ENCODE measurements around the gene ZPBP.
"Not testable (repeated sequence)": the region's sequence is repeated elsewhere in the genome, so short reads cannot be mapped to it uniquely, and the experiment has no call there.

Gene ZPBP, protein sequence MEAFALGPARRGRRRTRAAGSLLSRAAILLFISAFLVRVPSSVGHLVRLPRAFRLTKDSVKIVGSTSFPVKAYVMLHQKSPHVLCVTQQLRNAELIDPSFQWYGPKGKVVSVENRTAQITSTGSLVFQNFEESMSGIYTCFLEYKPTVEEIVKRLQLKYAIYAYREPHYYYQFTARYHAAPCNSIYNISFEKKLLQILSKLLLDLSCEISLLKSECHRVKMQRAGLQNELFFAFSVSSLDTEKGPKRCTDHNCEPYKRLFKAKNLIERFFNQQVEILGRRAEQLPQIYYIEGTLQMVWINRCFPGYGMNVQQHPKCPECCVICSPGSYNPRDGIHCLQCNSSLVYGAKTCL

DNA sequence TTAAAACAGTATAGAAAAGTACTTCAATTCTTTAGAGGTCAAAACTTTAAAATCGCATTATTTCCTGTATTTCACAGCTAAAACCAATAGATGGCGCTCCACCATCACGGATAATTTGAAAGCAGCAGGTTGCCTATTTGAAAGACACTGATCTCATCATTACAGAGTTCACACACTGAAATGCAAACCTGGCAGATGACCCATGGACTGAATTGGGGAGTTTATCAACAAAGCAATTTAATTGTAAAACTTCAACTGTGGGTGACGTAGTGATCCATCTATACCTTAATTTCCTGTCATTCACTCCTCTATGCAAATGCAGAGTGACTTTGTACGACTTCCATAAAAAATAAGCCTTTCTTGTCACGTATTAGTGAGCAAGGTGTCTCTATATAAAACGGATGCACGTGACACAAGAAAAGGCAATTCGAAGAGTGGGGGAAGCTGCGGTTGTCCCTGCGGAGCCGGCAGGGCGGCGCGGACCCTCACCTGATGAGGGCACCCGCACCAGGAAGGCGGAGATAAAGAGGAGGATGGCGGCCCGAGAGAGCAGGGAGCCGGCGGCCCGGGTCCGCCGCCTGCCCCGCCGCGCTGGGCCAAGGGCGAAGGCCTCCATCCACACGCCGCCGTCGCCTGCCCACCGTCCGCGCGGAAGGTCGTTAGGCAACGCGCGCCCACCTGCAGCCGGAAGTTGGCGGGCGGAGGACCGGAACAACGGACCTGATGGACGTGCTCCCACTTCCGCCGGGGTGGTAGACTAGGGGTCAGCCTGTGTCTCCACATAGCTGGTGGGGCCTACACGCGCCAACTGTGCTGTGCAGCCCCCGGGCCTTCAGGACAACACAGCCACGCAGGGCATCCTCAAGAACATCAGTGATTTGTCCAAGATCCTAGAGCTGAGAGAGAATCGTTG lies at the start of gene ZPBP:
Gene ZPBP, minus strand, starts transcription at position 668 of the 913 bp plus-strand sequence. Its CDS starts 52 bp downstream, at position 616.
- DNase-seq: peak; percentile 19

DNA sequence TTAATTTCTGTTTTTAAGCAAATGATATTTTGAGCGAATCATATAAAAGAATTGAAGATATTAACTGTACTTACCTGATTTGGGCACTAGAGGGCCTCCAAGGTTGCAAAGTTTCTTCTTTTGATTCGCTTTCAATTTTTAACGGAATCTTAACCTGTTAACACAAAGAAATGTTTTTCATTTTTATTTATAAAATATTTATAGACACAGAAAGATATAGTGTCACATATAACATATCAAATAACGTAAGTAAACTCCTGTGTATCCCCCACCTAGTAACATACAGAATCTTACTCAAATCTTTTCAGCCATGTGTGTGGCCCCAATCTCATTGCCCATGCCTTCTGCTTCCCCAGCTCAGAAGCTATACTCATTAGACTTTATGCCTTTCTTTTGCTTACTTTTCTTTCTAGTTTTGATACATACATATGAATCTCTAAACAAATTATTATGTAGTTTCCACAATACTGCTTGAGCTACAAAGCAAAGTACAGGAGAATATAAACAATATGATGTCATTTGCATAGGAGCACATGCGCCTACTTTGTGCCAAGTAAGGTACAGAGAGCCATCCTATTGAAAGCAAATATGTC lies 49.5 kb upstream of the ZPBP start:
- peak; percentile 35 for DNase-seq

DNA sequence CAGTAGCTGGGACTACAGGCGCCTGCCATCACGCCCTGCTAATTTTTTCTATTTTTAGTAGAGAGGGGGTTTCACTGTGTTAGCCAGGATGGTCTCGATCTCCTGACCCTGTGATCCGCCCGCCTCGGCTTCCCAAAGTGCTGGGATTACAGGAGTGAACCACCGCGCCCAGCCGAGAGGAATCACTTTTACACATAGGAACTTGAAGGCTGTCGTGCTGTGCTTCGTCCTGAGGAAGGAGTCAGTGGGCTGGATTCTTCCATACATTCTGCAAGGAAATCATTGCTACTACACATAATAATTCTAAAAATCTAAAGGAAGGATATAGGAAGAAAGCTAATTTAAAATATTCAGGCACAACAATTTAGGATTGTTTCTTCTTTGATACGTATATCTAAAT lies 48.8 kb upstream of the ZPBP start:
- DNase-seq: no peak

DNA sequence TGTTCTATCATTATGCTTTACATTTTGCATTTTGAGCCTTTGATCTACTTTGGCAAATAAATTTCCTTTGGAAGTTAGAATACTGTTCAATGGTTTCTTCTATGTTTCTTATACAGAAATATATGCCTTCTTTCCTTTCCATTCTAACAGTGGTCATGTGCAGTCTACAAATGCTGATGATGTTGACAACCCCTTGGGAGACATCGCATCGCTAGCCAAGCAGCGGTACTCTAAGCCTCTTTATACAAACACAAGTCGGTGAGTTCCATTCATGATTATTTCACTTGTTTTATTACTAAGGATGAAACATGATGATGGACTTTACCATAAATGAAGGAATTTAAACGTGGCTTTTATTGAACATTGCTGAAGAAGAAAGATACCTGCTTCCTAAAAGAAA lies 48.1 kb upstream of the ZPBP start:
- no peak for DNase-seq

DNA sequence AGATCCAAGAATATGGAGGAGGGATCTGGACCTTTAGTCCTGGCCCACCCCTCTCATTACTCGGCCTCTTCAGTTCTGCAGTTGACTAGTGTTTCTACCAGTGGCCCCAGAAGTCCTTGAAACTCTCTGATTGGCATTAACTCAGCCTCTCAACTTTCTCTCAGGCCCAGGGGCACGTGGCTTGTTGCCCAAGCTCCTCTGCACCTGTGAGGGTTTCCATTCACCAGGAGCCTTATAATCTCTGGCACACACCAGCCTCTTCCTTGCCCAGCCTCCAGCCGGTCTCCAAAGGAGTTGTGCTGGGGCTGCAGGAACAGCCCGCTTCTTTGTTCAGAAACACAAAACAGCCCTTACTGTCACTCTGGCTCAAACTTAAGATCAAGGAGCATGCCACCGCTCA lies 47.6 kb upstream of the ZPBP start:
- no peak for DNase-seq

DNA sequence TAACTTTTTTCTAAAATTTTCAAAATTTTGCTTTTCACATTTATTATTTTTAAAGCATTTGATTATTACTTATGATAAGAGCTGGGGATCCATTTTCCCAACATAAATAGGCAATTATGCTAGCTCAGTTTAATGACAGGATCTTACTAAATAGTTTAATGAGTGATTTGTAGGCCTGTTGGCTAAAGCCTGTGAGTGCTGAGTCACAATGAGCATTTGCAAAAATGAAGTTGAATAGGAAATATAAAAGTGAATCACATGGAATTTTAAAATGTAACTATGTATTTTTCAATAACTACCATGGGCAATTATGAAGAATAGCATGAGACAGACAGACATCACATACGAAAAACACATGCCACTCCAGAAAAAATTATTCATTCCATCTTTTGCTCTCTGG lies 45.1 kb upstream of the ZPBP start:
- no peak for DNase-seq

DNA sequence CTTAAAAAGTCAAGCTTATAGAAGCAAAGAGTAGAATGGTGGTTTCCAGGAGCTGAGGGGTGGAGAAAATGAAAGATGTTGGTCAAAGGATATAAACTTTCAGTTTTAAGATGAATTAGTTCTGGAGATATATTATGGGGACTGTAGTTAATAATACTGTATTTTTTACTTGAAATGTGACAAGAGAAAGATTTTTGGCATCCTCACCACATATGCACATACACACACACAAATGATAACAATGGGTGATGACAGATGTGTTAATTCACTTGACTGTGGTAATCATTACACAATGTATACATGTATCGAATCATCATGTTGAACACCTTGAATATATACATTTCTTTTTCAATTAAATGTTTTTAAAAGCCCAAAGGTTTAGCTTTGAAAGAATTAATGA lies 32.7 kb upstream of the ZPBP start:
- DNase-seq: no peak

DNA sequence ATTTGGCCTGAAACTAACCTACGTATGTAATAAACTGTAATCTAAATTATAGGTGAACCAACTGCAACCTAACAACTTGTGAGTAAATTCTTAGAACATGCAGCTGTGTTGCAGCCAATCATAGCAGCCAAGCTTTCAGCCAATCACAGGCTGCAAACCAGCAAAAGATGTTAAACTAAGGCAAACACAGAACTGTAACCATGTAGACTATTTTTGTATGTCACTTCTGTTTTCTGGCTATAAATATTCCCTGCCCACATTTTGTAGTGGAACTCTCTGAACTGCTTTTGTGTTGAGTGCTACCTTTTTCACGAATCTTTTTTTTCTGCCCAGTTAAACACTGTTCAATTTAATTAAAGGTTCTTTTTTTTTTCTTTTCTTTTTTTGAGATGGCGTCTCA lies 28.2 kb upstream of the ZPBP start:
- DNase-seq: no peak

DNA sequence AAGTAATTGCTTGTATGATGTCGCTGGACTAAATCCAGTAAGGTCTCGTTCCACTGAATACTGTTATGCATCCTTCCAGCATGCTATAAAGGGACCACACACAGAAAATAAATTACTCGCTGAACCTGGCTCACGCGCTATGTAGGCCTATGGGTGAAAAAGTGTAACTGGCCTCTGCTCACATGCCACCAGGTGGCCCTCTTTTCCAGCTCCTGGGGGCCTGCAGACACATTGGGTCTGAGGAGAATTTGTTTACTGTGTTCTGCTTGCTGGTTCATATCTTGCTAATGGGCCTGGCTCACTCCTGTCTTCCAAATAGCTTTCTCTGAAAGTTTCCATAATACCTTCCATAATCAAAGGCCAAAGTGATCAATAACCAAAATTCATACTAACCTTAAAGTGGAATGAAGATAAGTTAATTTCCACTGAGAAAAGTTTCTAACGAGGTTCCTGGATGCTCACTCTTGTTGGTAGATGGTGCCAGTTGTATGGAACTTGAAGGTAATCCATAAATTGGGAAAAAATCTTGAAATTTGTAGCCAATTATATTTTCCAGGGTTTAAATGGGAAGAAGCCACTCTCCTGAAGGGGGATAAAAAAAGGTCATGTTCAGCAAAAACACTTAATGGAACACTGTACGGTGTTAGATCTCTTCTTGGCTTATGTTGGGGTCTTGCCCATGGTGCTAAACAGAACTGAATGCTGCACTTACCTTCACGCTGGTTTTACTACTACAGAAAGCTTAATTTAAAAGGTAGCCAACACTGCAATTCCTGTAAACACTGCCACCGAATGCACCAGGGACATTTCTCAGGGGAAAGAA lies 27.0 kb upstream of the ZPBP start:
- no peak for DNase-seq

DNA sequence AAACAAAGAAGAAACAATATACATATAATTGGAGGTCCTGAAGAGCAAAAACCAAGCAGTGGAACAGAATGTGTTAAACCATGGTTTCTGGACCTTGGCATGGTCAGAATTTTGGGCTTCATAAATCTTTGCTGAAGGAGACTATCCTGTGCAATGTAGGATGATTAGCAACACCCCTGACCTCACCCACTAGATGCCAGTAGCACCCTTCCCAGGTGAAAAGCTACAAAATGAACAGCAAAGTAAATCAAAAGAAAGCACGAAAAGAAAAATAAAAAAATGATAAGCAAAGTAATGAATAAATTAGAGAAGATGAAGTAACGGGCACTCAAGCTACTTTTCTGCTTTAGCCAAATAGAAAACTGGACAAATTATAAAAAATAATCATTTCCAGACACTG lies 19.2 kb upstream of the ZPBP start:
- no peak for DNase-seq

DNA sequence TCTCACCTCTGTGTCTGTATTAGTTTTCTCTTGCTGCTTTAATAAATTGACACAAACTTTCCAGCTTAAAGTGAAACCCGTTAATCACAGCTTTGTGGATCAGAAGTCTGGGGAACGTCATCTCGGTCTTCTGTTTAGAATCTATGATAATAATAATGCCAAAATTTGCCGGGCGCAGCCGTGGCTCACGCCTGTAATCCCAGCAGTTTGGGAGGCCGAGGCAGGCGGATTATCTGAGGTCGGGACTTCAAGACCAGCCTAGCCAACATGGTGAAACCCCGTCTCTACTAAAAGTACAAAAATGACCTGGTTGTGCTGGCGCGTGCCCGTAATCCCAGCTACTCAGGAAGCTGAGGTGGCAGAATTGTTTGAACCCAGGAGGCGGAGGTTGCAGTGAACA lies 8.8 kb upstream of the ZPBP start:
- DNase-seq: no peak

DNA sequence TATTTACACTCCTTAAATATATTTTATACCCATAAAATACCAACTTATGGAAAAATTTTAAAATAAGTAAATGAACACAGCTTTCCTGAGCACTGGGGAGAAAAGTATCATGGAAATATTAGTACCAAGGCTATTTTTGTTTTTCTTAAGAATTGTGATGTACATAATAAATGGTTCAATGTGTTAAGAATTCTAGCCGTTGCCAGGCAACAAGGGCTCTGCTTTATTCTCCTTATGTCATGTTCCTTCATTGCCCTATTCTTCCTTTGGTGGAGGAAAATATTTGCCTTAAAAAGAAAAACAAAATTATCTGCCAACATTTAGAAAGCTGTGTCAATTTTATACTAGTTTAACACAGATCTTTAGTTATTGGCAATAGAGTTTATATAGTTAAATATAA lies 2.6 kb upstream of the ZPBP start:
- no peak for DNase-seq

DNA sequence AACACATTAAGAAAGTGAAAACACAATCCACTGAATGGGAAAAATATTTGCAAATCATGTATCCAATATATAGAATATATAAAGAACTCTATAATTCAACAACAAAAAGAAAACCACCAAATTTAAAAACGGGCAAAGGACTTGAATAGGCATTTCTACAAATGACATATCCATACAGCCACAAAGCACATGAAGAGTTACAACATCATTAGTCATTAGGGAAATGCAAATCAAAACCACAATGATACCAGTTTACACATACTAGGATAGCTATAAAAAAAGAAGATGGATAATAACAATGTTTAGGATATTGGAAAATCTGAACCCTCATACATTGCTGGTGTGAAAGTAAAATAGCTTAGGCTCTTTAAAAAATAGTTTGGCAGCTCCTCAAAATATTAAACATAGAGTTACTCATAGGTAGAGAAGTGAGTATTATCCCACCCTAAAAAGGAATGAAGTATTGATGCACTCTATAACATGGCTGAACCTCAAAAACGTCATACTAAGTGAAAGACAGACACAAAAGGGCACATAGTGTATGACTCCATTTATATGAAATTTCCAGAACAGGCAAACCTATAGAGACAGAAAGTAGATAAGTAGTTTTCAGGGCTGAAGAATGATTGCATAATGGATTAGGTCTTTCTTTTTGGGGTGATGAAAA lies 4.5 kb downstream of the ZPBP start:
- DNase-seq: no peak

DNA sequence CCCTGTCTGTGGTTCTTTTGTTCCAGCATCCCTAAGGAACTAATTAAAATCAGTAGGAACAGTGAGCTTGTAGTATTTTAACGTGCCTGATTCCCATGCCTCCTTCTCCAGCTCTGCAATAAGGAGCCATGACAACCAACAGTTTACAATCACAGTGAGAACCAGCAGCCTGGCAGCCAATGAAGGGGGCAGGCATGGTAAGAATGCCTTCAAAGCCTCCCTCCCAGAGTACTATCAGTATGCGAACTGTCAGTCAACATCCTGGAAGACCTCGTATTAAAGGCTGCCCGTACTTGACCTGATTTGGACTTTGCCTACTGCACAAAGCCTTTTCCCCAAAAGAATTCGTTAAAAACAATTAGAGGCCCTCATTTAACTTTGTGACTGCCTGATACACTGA lies 7.7 kb downstream of the ZPBP start:
- DNase-seq: no peak

DNA sequence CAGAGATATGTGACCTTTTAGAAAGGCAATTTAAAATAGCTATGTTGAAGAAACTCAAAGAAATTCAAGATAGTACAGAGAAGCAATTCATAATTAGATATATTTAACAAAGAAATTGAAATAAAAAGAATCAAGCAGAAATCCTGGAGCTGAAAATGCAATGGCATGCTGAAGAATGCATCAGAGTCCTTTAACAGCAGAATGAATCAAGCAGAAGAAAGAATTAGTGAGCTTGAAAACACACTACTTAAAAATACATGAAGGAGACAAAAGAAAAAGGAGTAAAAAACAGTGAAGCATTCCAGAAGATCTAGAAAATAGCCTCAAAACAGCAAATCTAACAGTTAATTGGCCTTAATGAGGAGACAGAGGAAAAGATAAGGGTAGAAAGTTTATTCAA lies 20.0 kb downstream of the ZPBP start:
- no peak for DNase-seq

DNA sequence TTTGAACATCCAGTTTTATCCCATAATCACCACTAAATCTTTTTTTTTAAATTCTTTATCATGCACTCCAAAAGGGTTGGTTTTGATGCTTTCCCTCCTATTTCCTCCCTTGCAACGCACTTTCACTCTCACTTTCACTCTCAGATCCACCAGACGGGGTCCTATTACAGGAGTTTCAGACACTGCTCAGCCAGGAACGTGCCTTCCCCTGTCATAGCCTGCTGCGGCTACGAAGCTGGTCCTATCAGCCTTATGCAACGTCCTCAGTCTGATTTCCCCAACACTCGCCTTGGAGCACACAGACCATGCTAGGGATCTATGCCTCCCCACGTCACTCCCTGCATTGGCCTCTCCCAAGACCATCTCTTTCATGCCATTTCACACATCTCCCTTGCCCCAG lies 23.4 kb downstream of the ZPBP start:
- DNase-seq: no peak

DNA sequence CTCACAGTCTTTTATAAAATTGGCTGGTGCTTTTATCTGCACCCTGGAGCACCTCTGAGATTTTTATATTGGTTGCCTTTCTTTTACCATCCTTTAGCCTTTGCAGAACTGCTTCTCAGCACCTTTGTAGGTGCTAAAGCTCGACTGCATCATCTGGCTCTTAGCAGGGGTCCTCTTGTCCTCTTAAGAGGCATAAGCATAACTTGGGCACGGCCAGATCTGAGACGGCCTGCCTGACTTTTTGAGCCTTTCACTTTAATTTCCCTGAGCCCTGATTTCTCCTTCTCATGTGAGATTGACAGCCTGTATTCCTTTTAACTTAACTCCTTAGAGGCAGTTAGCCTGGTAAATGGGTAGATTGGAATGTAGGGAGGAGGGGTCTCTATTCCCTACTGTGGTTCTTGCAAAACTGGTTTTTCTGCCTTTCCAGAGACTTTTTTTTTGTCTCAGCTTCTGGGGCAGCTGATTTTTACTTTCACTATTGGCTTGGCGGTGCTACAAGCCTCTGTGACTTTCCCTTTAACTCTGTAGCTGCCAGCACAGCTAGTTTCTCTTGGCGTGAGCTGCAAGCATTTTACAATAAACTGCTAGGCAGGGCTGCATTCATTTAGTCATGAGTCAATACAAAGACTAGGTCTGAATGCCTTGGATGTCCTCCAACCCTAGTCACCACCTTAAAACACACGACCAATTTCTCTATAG lies 24.0 kb downstream of the ZPBP start:
- DNase-seq: peak; percentile 18

DNA sequence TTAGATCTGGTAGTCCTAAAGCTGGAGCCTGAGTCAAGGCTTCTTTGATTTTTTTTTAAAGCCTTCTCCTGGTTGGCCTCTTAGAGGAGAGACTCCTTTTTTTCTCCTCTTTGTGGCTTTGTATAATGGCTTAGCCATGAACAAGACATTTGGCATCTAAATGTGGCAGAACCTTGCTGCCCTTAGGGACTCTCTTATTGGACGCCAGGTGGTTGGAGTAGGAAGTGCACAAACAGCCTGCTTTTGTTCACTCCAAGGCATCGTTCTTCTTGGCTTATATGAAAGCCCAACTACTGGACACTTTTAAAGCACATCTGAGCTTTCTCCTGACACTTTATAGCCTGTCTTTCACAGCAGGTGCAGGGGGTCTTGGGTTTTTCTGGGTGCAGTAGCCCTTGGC lies 25.0 kb downstream of the ZPBP start:
- no peak for DNase-seq

DNA sequence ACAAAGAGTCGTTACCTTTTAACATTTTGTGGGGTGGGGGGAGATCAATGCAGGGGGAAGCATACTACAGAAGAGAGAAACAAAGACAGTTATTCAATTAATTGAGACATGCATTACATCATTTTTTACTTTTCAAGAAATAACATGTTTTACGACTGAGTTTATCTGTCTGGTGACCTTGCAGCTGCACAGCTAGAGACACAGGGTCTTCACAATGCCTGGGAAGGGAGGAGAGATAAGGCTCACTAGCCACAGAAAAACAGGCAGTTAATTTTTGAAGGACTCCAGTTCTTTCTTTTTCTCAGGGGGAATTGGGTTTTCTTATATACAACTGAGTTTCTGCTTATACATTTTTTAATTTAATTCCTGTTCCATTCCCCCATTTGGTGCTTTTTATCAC lies 30.1 kb downstream of the ZPBP start:
- DNase-seq: no peak

DNA sequence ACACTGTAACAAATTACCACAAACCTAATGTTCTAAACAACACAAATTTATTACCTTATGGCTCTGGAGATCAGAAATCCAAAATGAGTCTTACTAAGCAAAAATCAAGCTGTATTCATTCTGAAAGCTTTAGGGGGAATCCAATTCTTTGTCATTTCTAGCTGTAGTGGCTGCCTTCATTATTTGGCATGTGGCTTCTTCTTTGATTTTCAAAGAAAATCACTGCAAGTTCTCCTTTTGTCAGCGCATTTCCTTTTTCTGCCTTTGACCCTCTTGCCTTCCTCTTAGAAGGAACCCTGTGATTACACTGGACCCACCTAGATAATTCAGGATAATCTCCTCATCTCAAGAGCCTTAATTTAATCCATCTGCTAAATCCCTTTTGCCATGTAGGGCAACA lies 36.9 kb downstream of the ZPBP start:
- no peak for DNase-seq

DNA sequence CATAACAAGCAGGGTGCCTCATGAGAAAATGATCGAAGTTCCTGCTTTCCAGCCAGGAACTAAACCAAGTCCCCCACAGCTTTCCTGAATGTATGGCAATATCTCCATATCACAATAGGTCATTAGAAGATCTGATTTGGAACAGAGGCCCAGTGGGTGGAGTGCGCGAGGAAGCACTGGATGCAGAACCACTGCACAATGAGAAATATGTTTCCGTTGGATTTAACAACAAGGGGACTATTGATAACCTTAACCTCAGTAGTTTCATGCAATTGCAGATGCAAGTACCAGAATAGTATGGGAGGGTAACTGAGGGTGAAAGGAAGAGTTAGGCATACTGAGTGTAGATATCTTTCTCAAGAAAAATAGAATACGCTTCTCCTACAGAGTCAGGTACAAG lies 45.3 kb downstream of the ZPBP start:
- no peak for DNase-seq

DNA sequence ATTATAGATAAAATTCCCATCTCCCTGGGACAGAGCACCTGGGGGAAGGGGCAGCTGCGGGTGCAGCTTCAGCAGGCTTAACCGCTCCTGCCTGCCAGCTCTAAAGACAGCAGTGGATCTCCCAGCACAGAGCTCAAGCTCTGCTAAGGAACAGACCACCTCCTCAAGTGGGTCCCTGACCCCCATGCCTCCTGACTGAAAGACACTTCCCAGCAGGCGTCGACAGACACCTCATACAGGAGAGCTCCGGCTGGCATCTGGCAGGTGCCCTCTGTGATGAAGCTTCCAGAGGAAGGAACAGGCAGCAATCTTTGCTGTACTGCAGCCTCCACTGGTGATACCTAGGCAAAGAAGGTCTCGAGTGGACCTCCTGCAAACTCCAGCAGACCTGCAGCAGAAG lies 51.9 kb downstream of the ZPBP start:
- not testable (repeated sequence) for DNase-seq

Data from fibroblast of skin of right biceps (primary cell).